A673 (cell line): Measurements from ENCODE around the gene MED12L. TPM values are rescaled to one million over a fixed set of nuclear protein-coding genes. Genes with fewer than 3 reads are reported as not detected.

Source experiments
- BruUV-seq: library from RNA; stranded (reverse); fragments of 400-500 nt; replicated peaks from 2 replicates; lab custom pipeline; 2021; lab: Mats Ljungman, UMichigan
- CTCF ChIA-PET: fragments of 300-600 bp; sonication (Branson Sonifier 250); formaldehyde crosslinking; loops from one replicate; lab custom pipeline; 2022; ENCODE audit warnings: antibody characterized with exemption; lab: Charles Lee
- POLR2A ChIA-PET: fragments of 300-600 bp; sonication (Branson Sonifier 250); formaldehyde crosslinking; loops from one replicate; lab custom pipeline; 2022; ENCODE audit warnings: antibody characterized with exemption; ENCODE audit not compliant: low non-redundant PET; lab: Charles Lee
- DNase-seq: peaks from one replicate; pipeline ENCODE4 v3.0.0-alpha.2; 2015; ENCODE audit warnings: low spot score
- H3K27ac ChIP-seq: fragments of 200-600 bp; sonication (generic); 2 replicates; pipeline ENCODE4 v1.5.1; 2016; ENCODE audit warnings: mixed run types, low read depth, mild to moderate bottlenecking, mixed read lengths, antibody characterized with exemption, low read length; ENCODE audit not compliant: poor library complexity, severe bottlenecking
- H3K27me3 ChIP-seq: fragments of 200-600 bp; sonication (generic); replicated peaks from 2 replicates; pipeline ENCODE4 v1.6.1; 2017; ENCODE audit warnings: mixed run types, low read depth, mild to moderate bottlenecking, mixed read lengths, antibody characterized with exemption, low read length; ENCODE audit not compliant: insufficient read depth, poor library complexity
- H3K36me3 ChIP-seq: fragments of 200-600 bp; sonication (generic); 2 replicates; pipeline ENCODE4 v1.6.1; 2016; ENCODE audit warnings: mixed run types, mild to moderate bottlenecking, mixed read lengths, antibody characterized with exemption, low read length; ENCODE audit not compliant: insufficient read depth, poor library complexity, severe bottlenecking
- H3K4me1 ChIP-seq: fragments of 200-600 bp; sonication (generic); 2 replicates; pipeline ENCODE4 v1.6.1; 2017; ENCODE audit warnings: mixed run types, mild to moderate bottlenecking, mixed read lengths, antibody characterized with exemption, low read length; ENCODE audit not compliant: insufficient read depth, poor library complexity, severe bottlenecking
- H3K4me3 ChIP-seq: fragments of 200-600 bp; sonication (generic); 2 replicates; pipeline ENCODE4 v1.5.1; 2016; ENCODE audit warnings: low read depth, mixed run types, mild to moderate bottlenecking, mixed read lengths, low read length; ENCODE audit not compliant: poor library complexity, severe bottlenecking
- H3K9me3 ChIP-seq: fragments of 200-600 bp; sonication (generic); 2 replicates; pipeline ENCODE4 v1.6.1; 2016; ENCODE audit warnings: mixed run types, low read depth, mild to moderate bottlenecking, mixed read lengths, antibody characterized with exemption, low read length; ENCODE audit not compliant: poor library complexity, severe bottlenecking
- CTCF ChIP-seq: fragments of 300-800, 200-600 bp; sonication (generic); conservative IDR thresholded peaks from 2 replicates; pipeline ENCODE4 v1.5.1; 2017; ENCODE audit warnings: low read depth, mild to moderate bottlenecking, antibody characterized with exemption, low read length, moderate library complexity, mixed read lengths
- EZH2 ChIP-seq: fragments of 200-600 bp; sonication (generic); IDR thresholded peaks from 2 replicates; pipeline ENCODE4 v1.6.1; 2017; ENCODE audit warnings: borderline replicate concordance, low read depth, mild to moderate bottlenecking, mixed read lengths, antibody characterized with exemption, low read length; ENCODE audit not compliant: poor library complexity, severe bottlenecking
- intact Hi-C: fragments of 100-400 bp; cut with micrococcal nuclease; formaldehyde crosslinking; loops from one replicate; pipeline ENCODE4 v1.10.0; 2022; ENCODE audit not compliant: unreplicated experiment
- total RNA-seq: library from RNA; stranded (reverse); gene quantifications from 2 replicates; pipeline ENCODE4 v1.2.3, GENCODE V29; 2021

The MED12L gene
- total RNA-seq, 1 experiment from 2014 or later, result 0.71 TPM

- TF ChIP-seq CTCF (no peak), EZH2 (no peak)
- CTCF ChIA-PET, result no interaction called here
- Histone ChIP-seq H3K9me3 (no peaks in the 10 kb centered on the region), H3K36me3 (no peaks in the 10 kb centered on the region), H3K4me1 (no peaks in the 10 kb centered on the region), H3K27me3 (no peaks in the 10 kb centered on the region), H3K4me3 (no peak overlapping the region), H3K27ac (no peak overlapping the region)
- no TSS peak for BruUV-seq
- intact Hi-C loops, result no loop called here
- POLR2A ChIA-PET, result no interaction called here
- DNase-seq, result no peak
Observed at GRCh38 chr3:151171145-151171757, 85.8 kb downstream of the MED12L start.

GRCh38 chr3:151174351-151174750, 88.9 kb downstream of the MED12L start:
- intact Hi-C loops, result no loop called here
- Histone ChIP-seq H3K9me3 (no peaks in the 10 kb centered on the region), H3K27me3 (no peaks in the 10 kb centered on the region), H3K27ac (no peak overlapping the region), H3K4me3 (no peak overlapping the region), H3K36me3 (no peaks in the 10 kb centered on the region), H3K4me1 (no peaks in the 10 kb centered on the region)
- POLR2A ChIA-PET, result no interaction called here
- CTCF ChIA-PET, result no interaction called here
- no peak for DNase-seq
- TF ChIP-seq CTCF (no peak), EZH2 (no peak)
- no TSS peak for BruUV-seq

GRCh38 chr3:151175952-151176351, 90.5 kb downstream of the MED12L start:
- POLR2A ChIA-PET, result no interaction called here
- TF ChIP-seq EZH2 (no peak), CTCF (no peak)
- intact Hi-C loops, result no loop called here
- Histone ChIP-seq H3K4me3 (no peak overlapping the region), H3K36me3 (no peaks in the 10 kb centered on the region), H3K27ac (no peak overlapping the region), H3K4me1 (no peaks in the 10 kb centered on the region), H3K9me3 (no peaks in the 10 kb centered on the region), H3K27me3 (no peaks in the 10 kb centered on the region)
- BruUV-seq, result no TSS peak
- CTCF ChIA-PET, result no interaction called here
- no peak for DNase-seq
